Mucosa of rectum (tissue), 2 donors: Measurements from ENCODE around the gene GRIN3B.
A peak's percentile ranks its signal among the peaks of the same experiment; 100 is the strongest.

Experiments
- H3K27ac ChIP-seq, 2 donors: one replicate each; pipeline ENCODE4 v1.7.0; 2013; ENCODE audit warnings: inconsistent platforms in 2 of 2, low read depth in 2 of 2, low read length in 2 of 2
- H3K27me3 ChIP-seq, 2 donors: one replicate each; pipeline ENCODE4 v1.7.0; 2013; ENCODE audit warnings: low read length in 2 of 2; ENCODE audit not compliant: control insufficient read depth in 2 of 2, insufficient read depth in 2 of 2
- H3K36me3 ChIP-seq, 2 donors: one replicate each; pipeline ENCODE4 v1.7.0; 2013; ENCODE audit warnings: low read length in 2 of 2; ENCODE audit not compliant: control insufficient read depth in 2 of 2, insufficient read depth in 2 of 2
- H3K4me1 ChIP-seq, 2 donors: one replicate each; pipeline ENCODE4 v1.7.0; 2013; ENCODE audit warnings: low read length in 2 of 2, mild to moderate bottlenecking in 1 of 2; ENCODE audit not compliant: control insufficient read depth in 2 of 2, insufficient read depth in 2 of 2
- H3K4me3 ChIP-seq, 2 donors: one replicate each; pipeline ENCODE4 v1.7.0; 2013; ENCODE audit warnings: low read length in 2 of 2
- H3K9ac ChIP-seq, 2 donors: one replicate each; pipeline ENCODE4 v1.7.0; 2013; ENCODE audit warnings: low read length in 2 of 2, low read depth in 1 of 2, mild to moderate bottlenecking in 1 of 2
- H3K9me3 ChIP-seq, 2 donors: one replicate each; pipeline ENCODE4 v1.7.0; 2013; ENCODE audit warnings: low read length in 2 of 2; ENCODE audit not compliant: control insufficient read depth in 2 of 2
- donor health status: healthy.
- donor health status: Normal muscosa, but diverticular disease.

Gene GRIN3B

DNA sequence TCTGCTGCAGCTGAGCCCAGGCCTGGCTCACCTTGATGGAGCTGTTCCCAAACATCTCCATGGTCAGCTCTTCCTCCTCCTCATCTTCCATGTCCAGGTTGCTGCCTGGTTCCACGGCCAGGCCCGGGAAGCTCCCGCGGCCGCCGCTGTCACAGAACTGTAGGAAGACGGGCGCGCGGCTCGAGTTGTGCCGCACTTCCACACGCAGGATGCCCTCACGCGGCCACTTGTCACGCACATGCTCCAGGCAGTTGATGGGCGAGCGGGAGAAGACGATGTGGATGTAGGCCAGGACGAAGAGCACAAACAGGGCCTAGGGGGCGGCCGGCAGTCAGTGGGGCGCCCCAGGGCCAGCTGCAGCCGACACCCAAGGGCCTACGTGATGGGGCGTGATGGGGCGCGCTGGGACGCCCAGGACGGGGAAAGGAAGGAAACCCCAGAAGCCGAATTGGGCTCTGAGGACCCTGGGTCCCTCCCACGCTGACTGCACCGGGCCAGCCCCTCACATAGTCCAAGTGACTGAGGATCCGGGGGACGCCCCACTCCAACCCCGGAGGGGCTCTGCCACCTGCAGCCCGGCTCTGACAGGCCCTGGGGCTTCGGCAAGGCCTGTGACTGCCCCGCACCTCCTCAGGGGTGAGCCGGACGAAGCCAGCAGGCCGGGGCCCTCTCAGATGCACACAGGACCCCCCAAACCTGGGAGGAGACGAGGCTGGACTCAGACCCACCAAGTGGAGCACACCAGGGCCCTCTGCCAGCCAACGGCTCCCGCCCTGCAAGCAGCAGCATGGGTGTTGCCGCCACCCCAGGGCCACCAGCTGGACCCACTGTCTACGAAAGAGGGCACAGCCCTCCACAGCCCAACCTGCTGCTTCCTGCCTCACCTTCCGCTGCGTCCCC lies 14.2 kb downstream of the GRIN3B start:
- H3K9me3 ChIP-seq = no peaks in the 10 kb centered on the region
- H3K4me1 ChIP-seq = peaks cover 35 to 39% of the 10 kb centered on the region in 2 donors
- H3K27ac ChIP-seq = no peak overlapping the region
- no peaks in the 10 kb centered on the region for H3K27me3 ChIP-seq
- H3K36me3 ChIP-seq = peaks cover 17 to 26% of the 10 kb centered on the region in 2 donors
- no peak overlapping the region for H3K4me3 ChIP-seq
- H3K9ac ChIP-seq = no peak overlapping the region

- no peak overlapping the region for H3K4me3 ChIP-seq
- H3K36me3 ChIP-seq = peaks cover 17 to 24% of the 10 kb centered on the region in 2 donors
- peaks cover 43 to 47% of the 10 kb centered on the region in 2 donors for H3K4me1 ChIP-seq
- no peaks in the 10 kb centered on the region for H3K9me3 ChIP-seq
- peak overlapping the region in 1 of 2 donors; percentile 78 for H3K27ac ChIP-seq
- no peak overlapping the region for H3K9ac ChIP-seq
- H3K27me3 ChIP-seq = no peaks in the 10 kb centered on the region
These were observed 15.0 kb downstream of the GRIN3B start for GRCh38 chr19:1015061-1015781.

- Histone ChIP-seq H3K27me3 (no peaks in the 10 kb centered on the region), H3K9me3 (no peaks in the 10 kb centered on the region), H3K4me1 (peaks cover 45 to 48% of the 10 kb centered on the region in 2 donors), H3K9ac (peak overlapping the region in 1 of 2 donors; percentile 46), H3K4me3 (peak overlapping the region in 1 of 2 donors; percentile 4), H3K27ac (peak overlapping the region; percentile 78 to 87), H3K36me3 (peaks cover 17 to 24% of the 10 kb centered on the region in 2 donors)
These were observed 15.8 kb downstream of the GRIN3B start for GRCh38 chr19:1015782-1016646.

DNA sequence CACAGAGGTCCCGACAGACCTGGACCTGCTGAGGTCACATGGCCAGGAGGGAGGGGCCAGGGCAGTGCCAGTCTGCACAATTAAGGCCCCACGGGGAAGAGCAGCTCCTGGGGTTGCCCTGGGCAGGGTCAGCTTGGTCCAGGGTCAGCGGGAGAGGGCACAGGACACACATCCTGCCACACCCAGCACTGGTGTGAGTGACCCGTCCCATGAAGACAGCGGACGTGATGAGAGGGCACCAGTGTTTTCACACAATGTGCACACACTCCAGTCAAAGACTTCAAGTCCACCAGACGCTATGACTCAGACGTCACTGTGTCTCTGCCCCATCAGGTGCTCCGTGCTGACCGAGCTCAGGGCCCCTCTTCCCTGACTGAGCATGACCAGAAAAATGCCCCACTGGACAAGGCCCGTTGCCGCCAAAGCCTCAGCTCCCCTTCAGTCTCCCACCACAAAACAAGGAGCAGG lies 16.5 kb downstream of the GRIN3B start:
- Histone ChIP-seq H3K9me3 (no peaks in the 10 kb centered on the region), H3K36me3 (peaks cover 17 to 22% of the 10 kb centered on the region in 2 donors), H3K4me1 (peaks cover 45 to 51% of the 10 kb centered on the region in 2 donors), H3K27me3 (no peaks in the 10 kb centered on the region), H3K4me3 (peak overlapping the region; percentile 43 to 44), H3K9ac (peak overlapping the region in 1 of 2 donors; percentile 46), H3K27ac (peak overlapping the region; percentile 78 to 87)

DNA sequence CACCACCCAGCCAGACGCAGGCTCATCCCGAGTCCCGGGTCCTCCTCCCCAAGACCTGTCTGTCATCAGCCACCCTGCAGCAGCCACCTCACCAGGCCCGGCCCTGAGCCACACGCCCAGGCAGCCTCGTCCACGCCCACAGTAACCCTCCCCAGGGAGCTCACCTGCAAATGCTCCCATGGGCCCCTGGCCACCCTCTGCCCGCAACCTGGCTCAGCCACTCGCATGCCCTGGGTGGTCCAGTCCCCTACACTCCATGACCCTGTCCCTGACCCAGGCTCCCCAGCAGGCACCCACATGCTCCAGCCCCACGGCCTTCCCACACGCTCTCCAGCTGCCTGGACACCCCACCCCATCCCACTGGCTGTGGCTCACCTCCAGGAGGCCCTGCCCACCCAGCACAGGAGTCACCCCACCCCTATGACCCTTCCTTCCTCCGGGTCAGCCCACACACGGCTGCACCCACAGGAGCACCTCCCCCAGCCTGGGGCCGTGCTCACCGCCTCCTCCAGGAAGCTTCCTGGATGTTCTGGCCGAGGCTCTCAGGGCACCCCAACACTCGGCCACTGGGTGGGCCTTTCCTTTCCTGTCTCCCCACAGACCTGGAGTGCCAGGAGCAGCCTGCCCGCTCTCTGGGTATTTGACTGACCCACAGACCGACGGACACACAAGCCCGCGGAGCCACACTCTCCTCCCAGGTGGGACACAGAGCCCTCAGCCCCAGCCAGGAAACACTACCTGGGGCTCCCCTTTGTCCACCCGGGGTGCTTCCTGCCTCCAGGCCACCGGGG lies 17.1 kb downstream of the GRIN3B start:
- Histone ChIP-seq H3K27me3 (no peaks in the 10 kb centered on the region), H3K4me1 (peaks cover 45 to 52% of the 10 kb centered on the region in 2 donors), H3K9ac (peak overlapping the region in 1 of 2 donors; percentile 46), H3K27ac (peak overlapping the region; percentile 78 to 87), H3K9me3 (no peaks in the 10 kb centered on the region), H3K36me3 (peaks cover 16 to 17% of the 10 kb centered on the region in 2 donors), H3K4me3 (peak overlapping the region; percentile 43 to 44)

DNA sequence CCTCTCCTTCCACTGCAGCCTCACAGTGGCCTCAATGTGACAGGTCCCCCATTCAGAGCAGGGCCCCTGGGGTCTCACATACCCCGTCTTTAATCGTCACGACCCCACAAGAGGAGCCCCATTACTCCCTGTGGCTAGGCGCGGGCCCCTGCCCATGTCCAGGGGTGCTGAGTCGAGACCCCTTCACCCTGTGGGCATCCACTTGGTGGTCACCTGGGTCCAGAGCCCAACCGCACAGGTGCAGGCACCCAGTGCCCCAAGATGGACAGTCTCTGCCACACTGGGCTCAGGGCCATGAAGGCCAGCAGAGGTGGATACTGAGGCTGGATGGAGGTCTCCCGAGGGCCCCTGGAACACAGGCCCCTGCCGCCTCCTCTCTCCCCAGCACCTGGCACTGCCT lies 17.7 kb downstream of the GRIN3B start:
- Histone ChIP-seq H3K4me3 (peak overlapping the region; percentile 42 to 43), H3K9me3 (no peaks in the 10 kb centered on the region), H3K27me3 (no peaks in the 10 kb centered on the region), H3K27ac (peak overlapping the region; percentile 78 to 87), H3K9ac (peak overlapping the region in 1 of 2 donors; percentile 46), H3K36me3 (peaks cover 11 to 15% of the 10 kb centered on the region in 2 donors), H3K4me1 (peaks cover 45 to 52% of the 10 kb centered on the region in 2 donors)

GRCh38 chr19:1018393-1018792 lies 18.2 kb downstream of the GRIN3B start:
- peaks cover 6 to 12% of the 10 kb centered on the region in 2 donors for H3K36me3 ChIP-seq
- H3K4me1 ChIP-seq = peaks cover 45 to 52% of the 10 kb centered on the region in 2 donors
- no peak overlapping the region for H3K4me3 ChIP-seq
- peak overlapping the region; percentile 2 to 78 for H3K27ac ChIP-seq
- H3K27me3 ChIP-seq = no peaks in the 10 kb centered on the region
- peak overlapping the region in 1 of 2 donors; percentile 46 for H3K9ac ChIP-seq
- H3K9me3 ChIP-seq = no peaks in the 10 kb centered on the region

DNA sequence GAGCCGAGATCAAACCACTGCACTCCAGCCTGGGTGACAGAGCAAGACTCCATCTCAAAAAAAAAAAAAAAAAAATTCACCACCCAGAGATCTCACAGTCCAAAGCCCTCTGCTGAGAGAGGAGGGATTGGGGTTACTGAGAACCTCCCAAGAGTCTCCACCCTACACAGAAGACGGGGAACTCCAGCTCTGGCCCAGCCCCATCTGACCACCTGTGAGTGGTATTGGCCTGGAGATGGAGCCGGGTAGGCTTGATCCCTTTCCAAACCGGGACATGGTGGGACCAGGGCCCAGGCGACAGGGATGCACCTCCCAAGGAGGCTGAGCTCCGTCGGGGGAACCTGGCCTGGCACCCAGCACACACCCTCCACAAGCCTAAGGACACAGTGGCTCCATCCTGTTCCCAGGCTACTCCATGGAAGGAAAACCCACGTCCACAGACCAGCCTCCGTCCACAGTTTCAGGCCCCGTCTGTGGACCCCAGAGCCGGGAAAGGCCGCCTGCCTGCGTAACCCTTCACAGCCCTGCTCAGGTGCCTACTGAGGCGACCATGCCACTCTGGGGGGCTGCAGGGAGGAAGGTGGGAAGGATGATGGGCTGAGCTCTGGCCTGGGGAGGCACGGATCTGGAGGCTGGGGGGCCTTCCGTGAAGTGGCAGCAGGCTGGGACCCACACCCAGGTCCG lies 18.9 kb downstream of the GRIN3B start:
- Histone ChIP-seq H3K9me3 (no peaks in the 10 kb centered on the region), H3K27me3 (no peaks in the 10 kb centered on the region), H3K4me1 (peaks cover 45 to 52% of the 10 kb centered on the region in 2 donors), H3K27ac (no peak overlapping the region), H3K36me3 (peaks cover 3 to 5% of the 10 kb centered on the region in 2 donors), H3K9ac (peak overlapping the region; percentile 26 to 96), H3K4me3 (peak overlapping the region; percentile 89 to 96)
